ENCODE data around the gene TOMM7. TPM values are rescaled to one million over a fixed set of nuclear protein-coding genes. Genes with fewer than 3 reads are reported as not detected.

TOMM7 gene
- total and polyA plus RNA-seq, 9 of the 15 experiments (the other 6 are each of a cell fraction or from before 2014, with no cell fraction given), result 283 to 1,717 (median 638) TPM

DNA sequence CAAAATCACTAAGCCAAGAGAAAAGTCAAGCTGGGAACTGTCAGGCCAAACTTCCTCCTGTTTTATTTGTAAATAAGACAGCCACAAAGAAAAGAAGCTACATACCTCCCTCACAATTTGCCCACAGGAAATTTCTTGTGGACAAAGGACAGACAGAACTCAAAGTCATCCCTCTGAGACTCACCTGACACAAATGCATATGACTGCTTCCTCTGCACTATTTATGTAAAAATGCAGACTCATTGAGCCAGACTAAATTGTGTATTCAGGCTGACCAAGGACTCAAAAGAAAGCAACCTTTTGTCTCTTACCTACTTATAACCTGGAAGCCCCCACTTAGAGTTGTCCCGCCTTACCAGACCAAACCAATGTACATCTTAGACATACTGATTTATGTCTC is 11.8 kb downstream of the TOMM7 start:
- BruUV-seq (replicated peaks), result no TSS peak
- Histone ChIP-seq H3K27ac (ENCODE audit: extremely low read depth, low read depth, low read length) (no peak overlapping the region), H4K20me1 (replicated peaks; ENCODE audit: control insufficient read depth, insufficient read depth, low read length) (no peaks in the 10 kb centered on the region), H2AFZ (ENCODE audit: low read depth, low read length) (no peak overlapping the region), H3K9me1 (ENCODE audit: control insufficient read depth, insufficient read depth, low read length) (no peaks in the 10 kb centered on the region), H3K4me2 (ENCODE audit: insufficient read depth, low read length) (no peak overlapping the region), H3K27me3 (ENCODE audit: control insufficient read depth in 2 of 2, insufficient read depth in 2 of 2, low read length in 2 of 2) (no peaks in the 10 kb centered on the region), H3K79me2 (ENCODE audit: control insufficient read depth, insufficient read depth, low read length) (peaks cover 15% of the 10 kb centered on the region), H3K9me3 (replicated peaks; ENCODE audit: control insufficient read depth, insufficient read depth, low read depth, low read length) (no peaks in the 10 kb centered on the region), H3K4me1 (replicated peaks in 1 of 2; ENCODE audit: control insufficient read depth in 2 of 2, insufficient read depth in 2 of 2, low read length in 2 of 2) (peaks cover 0 to 5% of the 10 kb centered on the region in 2 experiments; a peak in 2 of 5 replicates), H3K9ac (ENCODE audit: insufficient read depth in 1 of 2, low read depth in 2 of 2, low read length in 2 of 2) (no peak overlapping the region), H3K36me3 (ENCODE audit: control insufficient read depth, insufficient read depth, low read length) (peaks cover 38% of the 10 kb centered on the region), H3K4me3 (no peak overlapping the region)
- 74% methylated on average over 1 of the region's 1 CpG for WGBS (ENCODE audit: insufficient coverage, low coverage, missing lambda C conversion rate)
- ATAC-seq (no peak), DNase-seq (ENCODE audit: extremely low read depth in 1 of 4, low spot score in 3 of 4) (no peak), FAIRE-seq (no peak)
- ChIA-PET CTCF (ENCODE audit: low intra/inter-chr PET ratio) (no interaction called here), POLR2A (interaction anchor here (0.8 to 1.8 kb wide), 3 partner anchors 10 to 13 kb away, joined by 3 to 12 read pairs (median 5); partner anchors contain the start of gene TOMM7)
- TF ChIP-seq COPS2 (conservative IDR thresholded peaks at IDR 0.05) (no peak), ZNF124 (CRISPR knock-in tag; IDR thresholded peaks at IDR 0.05) (no peak), ZNF316 (IDR thresholded peaks at IDR 0.05) (peak; percentile 45; the same call in 1 of the 2 replicates), NFE2 (IDR thresholded peaks at IDR 0.05; ENCODE audit: low read depth) (peak; percentile 42; the same call in 1 of the 2 replicates), ZNF239 (CRISPR knock-in tag; IDR thresholded peaks at IDR 0.05) (no peak), MCM2 (IDR thresholded peaks at IDR 0.05; ENCODE audit: low read depth) (no peak), C11orf30 (IDR thresholded peaks at IDR 0.05; ENCODE audit: low read depth) (peak; percentile 43)
- in situ Hi-C loops (cut with MboI) (no loop called here), intact Hi-C loops (cut with micrococcal nuclease) (no loop called here)

All from K562 (cell line).